Stimulated activated CD8-positive, alpha-beta memory T cell treated with anti-CD3 and anti-CD28 coated beads, Interleukin-4, amount 100 ng/mL, for 4 hours (primary cell): Measurements from ENCODE around the gene UBE3C.
"Not testable (repeated sequence)": the region's sequence is repeated elsewhere in the genome, so short reads cannot be mapped to it uniquely, and the experiment has no call there.

Source experiments
- DNase-seq, 2 donors: peaks; one replicate each; pipeline ENCODE4 v3.0.0-alpha.2; 2020; ENCODE audit warnings: low read depth in 2 of 2, low spot score in 1 of 2

Gene UBE3C

DNA sequence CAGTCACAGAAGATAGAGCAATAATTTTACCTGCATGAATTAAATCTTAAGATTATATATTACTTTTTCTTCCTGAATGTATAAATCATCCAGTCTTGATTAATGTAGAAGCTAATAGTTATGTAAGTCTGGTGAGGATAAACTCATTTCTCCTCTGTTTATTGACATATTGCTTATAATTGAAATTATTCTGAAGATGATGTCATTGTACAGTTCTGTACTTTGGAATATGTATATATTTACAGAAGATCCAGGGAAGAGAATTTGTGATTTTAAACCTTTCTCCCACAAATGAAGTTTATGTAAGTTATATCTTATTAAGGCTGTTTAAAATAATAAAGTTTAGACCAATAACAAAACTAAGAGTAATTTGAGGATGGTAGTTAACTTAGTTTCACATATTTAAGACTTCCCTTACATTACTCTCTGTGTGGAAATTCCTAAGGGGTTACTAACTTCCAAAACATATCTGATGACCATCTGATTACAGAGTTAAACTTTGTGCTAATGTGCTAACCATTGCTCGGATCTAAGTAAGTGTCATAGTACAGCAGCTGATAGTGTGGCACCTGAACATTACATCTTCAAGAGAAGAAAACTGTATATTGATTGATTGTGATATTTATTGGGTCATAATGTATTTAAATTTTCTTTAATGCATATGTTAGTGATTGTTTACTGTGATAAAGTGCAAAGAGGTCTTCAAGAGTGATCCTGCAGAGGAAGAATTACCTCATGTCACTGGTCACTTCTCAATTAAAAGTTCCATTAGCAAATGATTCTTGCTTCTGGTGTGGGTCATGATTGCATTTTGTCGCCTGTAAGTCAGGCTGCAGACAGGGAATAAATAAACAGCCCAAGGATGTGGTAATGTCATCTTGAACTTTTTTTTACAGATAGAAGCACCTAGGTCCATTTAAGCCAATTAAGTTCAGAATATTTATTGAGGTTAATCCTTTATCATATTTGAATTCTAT, 96.9 kb downstream of the UBE3C start:
- DNase-seq: no peak

DNA sequence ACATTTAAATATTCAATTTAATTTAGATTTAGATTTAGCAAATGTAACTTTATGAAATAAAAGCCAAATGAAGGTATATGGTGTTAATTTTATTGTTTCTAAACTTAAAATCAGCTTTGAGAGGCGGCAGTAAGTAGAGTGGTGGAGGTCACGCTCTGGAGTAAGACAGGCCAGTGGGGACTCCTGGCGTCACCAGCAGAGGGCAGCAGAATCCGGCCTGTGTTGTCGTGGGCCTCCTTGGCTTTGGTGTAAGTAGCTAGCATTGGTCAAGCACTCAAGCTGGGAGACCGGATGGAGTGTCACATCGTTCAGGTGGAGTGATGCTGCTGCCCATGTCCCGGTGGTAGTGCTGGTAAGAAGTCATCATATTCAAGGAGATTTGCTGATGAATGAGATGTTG, 99.4 kb downstream of the UBE3C start:
- no peak for DNase-seq

DNA sequence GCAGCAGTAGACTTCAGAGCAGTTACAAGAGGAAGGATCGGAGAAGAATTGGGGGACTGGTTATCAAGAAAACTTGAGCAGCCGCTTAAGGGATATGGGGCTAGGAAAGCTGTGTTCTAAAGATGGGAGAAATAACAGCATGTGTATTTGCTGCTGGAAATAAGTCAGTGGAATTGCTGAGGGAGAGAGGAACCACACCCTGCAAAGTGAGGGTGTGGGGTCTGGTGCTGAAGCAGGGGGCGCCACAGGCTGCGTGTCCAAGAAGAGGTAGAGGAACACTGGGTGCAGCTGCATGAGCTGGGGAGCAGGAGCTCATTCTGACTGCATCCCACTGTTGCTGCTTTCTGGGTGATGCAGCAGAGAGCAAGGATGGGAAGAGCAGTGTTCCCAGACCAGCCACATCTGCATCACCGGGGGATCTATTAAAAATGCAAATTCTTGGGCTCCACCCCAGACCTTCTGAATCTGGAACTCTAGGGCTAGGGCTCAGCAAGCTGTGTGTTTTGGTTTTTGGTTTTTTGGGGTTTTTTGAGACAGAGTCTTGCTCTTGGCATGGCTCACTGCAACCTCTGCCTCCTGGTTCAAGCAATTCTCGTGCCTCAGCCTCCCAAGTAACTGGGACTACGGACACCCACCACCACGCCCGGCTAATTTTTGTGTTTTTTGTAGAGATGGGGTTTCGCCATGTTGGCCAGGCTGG, 101.0 kb downstream of the UBE3C start:
- no peak for DNase-seq

DNA sequence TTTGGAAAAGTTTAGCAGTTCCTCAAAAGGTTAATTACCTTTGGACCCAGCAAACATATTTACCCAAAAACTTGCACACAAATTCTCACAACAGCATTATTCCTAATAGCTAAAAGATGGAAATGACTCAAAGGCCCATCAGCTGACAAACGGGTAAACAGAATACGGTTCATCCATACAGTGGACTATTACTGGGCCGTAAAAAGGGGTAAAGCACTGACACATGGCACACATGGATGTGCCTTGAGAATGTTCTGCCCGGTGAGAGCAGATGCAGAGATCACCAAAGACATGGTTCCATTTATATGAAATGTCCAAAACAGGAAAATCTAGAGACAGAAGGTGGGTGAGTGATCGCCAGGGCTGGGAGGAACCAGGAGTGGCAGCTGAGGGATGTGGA, 102.9 kb downstream of the UBE3C start:
- DNase-seq: no peak

DNA sequence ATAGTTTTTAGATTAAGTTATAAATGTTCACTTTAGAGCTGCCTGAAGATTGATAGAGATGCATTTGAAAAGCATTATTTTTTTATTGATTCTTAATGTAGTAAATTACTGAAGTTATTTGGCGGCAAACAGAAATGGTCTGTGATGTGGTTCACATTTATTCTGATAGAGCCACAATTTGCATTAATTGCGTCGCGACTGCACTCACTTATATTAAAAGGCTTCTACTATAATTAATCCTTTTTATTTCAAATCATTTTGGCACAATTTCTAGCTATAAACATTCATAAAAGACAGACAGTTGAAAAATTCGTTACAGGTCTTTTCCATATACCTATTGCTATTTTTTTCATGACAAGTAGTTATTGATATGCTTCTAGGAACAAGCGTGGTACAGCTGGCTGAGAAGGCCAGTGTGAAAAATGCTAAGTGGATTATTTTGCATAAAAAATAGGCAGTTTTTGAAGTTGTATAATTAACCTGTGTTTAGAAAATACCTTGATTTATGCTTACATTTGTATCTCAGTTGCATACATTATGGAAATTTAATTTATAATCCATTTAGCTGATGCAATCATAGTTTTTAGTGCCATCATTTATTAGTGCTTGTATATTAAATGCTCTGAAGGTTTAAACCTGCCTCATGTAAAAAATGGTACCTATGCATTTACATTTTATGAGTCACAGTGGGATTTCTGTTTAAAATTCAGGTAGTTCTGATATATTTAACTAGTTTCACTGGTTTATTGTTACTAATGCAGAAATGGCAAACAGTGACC, 106.0 kb downstream of the UBE3C start:
- no peak for DNase-seq

DNA sequence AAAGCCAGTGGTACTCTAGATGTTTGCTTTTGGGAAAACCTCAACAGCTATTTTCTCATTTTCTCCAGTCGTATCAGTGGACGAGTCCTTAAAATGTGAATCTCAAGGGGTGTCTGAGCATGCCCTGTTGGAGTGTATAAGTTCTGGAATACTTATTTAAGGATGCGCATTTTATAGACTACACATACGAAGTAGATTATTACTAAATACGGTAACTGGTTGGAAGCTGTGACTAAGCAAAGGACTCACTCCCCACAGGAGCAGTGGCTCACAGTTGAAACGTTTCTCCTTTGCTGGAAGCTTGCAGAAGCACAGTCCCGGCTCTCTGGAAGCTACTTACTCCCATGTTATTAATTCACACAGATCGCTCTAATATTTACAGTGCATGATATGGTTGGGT, 107.3 kb downstream of the UBE3C start:
- no peak for DNase-seq

DNA sequence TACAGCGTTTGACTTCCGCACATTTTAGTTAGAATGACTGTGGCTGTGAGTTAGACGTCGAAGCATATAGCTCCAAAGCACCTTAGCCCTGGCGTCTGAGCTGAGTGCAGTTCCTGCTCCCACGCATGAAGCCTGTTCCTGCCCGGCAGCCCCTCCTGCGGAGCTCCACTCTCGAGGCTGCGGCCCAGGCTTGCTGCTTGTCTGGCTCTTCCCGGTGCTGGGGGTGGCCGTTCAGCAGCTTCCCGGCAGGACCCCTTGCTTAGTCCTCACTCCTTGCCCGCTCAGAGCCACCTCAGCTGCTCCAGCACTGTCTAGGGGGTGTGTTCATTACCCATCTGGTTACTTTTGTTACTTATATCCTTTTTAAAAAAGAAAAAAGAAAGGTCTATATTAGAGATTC, 109.9 kb downstream of the UBE3C start:
- DNase-seq: no peak

DNA sequence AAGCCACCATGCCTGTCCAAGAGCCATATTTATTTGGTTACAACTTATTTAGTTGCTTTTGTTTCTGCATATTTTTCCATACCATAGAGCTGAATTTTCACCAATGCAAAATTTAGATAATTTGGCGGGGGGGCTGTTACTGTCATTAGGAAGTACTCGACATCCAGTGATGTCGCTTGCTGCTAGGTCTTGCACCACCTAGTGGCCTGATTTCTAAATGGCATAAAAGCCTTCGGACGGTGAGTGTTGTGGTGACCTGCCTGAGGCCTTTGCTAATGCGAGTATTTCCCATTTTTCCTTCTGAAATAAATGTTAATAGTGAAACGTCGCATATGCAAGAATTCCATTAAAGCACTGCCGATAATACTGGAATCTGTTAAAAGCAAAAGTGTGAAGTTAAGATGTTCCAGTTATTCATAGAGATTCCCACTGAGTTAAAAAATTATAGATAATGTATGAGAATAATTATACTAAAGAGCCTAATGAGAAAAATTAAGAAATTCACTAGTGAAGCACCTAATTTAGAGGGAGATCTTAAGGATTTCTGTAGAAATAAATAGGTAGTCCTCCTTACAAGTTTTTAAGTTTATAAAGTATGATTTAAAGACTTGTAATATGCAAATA, 112.0 kb downstream of the UBE3C start:
- peak; percentile 13 to 15 for DNase-seq

DNA sequence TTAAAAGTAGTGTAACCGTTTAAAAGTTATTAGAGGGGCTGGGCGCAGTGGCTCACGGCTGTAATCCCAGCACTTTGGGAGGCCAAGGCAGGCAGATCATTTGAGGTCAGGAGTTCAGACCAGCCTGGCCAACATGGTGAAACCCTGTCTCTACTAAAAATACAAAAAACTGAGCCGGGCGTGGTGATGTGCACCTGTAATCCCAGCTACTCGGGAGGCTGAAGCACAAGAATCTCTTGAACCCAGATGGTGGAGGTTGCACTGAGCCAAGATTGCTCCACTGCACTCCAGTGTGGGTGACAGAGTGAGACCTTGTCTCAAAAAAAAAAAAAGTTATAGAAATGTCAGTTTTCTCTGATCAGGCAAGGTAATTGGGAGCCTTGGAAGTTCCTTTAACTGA, 113.1 kb downstream of the UBE3C start:
- not testable (repeated sequence) for DNase-seq

DNA sequence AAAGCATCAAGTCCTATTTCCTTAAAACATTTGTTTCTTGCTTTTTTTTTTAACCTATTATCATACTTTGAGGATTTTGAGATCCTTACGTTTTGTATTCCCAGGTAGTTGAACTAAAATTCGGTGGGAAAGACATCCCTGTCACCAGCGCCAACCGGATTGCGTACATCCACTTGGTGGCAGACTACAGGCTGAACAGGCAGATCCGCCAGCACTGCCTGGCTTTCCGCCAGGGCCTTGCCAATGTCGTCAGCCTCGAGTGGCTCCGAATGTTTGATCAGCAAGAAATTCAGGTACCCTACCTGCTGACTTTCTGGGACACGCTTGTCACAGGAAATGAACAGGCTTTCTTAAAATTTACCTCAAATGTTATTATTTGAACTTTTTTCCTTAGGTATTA, 115.1 kb downstream of the UBE3C start:
- no peak for DNase-seq

DNA sequence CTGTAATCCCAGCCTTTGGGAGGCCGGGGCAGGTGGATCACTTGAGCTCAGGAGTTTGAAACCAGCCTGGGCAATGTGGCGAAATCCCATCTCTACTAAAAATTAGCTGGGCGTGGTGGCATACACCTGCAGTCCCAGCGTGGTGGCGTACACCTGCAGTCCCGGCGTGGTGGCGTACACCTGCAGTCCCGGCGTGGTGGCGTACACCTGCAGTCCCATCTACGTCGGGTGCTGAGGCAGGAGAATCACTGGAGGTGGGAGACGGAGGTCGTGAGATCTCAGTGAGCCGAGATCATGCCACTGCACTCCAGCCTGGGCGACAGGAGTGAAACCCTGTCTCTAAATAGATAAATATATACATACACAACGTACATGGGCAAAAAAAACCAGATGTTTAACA, 116.1 kb downstream of the UBE3C start:
- DNase-seq: not testable (repeated sequence)

DNA sequence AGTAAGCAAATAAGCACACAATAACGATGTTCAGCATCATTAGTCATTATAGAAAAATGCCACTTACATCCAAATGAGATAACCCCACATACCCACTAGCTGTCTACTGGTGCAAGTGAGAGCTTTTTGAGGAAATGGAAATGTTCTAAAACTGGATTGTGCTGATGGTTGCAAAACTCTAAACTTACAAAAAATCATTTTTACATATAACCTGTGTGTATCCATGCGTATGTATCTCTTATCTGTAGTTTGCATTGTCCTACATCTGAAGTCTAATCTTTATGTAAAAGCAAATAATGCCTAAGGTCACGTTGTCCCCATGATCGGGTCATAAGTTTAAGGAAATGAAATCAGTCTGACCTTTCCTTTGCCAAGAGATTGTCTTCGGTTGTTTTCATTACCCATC, 116.5 kb downstream of the UBE3C start:
- no peak for DNase-seq

DNA sequence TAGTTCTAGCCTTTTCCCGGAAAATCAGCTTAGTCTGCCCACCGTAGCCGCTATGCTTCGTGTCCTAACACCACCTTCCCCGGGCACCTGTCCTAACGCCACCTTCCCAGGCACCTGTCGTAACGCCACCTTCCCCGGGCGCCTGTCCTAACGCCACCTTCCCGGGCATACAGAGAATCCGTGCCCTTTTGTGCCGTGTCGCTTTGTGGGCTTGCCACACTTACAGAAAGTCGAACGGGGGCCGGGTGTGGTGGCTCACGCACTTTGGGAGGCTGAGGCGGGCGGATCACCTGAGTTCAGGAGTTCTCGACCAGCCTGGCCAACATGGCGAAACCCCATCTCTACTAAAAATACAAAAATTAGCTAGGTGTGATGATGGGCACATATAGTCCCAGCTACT, 124.4 kb downstream of the UBE3C start:
- no peak for DNase-seq

DNA sequence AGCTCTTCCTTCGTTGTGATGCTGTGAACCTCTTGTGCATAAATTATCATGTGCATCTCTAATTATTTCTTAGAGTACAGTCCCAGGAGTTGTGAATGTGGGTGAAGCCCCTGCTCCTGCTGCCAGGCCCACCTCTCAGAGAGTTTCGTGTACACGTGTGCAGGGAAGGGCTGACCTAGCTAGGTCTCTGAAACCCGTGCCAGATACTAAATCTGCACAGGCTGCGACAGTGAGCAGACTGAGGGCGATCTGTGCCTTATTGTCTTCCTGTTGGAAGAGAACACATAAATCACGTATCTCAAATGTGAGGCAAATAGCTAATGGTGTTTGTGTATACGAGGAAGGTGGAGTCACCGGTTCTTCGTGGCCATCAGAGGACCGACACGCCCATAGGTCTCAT, 126.3 kb downstream of the UBE3C start:
- no peak for DNase-seq

DNA sequence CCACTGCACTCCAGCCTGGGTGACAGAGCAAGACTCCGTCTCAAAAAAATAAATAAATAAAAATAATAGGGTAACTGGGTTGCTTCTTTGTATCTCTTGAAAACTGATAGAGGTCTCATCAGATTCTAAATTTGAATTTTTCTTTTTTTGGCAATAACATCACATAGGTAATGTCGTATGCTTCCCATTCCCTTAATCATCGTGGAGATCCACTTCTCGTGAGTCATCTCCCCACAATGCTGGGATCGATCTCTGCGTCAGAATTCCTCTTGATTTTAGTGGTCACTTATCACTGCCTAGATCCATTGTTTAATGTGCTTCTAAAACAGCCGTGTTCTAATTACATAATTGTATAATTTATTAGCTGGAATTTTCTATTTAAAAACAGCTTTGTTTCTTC, 127.5 kb downstream of the UBE3C start:
- DNase-seq: no peak

DNA sequence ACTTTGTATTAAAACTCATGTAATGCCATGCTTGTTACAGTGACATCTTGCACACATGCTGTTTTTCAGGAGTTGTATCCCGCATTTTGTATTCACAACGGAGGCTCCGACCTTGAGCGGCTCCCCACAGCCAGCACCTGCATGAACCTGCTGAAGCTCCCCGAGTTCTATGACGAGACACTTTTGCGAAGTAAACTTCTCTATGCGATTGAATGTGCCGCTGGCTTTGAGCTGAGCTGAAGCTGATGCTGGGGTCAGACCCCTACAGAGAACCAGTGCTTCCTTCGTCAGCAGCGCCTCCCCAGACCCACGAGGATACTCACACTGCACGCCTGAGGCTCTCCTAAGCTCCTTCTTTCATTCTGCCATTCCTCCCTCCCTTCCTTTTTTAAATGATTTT, 128.8 kb downstream of the UBE3C start:
- no peak for DNase-seq

DNA sequence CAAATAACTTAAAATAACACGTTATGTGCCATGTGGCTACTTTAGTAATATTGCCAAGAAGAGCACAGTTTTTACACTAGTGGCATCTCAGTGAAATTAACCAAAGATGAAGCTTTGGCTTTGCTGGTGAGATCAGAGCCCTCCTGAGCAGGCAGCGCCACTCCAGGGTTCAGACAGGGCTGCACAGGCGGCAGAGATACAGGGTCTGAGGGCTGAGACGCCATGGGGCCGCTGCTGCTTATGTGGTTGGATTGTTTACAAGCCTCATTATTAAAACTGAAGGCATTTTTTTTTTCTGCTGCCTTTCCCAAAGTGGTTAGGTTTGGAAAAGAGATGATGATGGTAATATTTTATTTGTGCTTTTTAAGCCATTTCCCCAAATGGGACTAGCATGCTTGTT, 129.2 kb downstream of the UBE3C start:
- no peak for DNase-seq

DNA sequence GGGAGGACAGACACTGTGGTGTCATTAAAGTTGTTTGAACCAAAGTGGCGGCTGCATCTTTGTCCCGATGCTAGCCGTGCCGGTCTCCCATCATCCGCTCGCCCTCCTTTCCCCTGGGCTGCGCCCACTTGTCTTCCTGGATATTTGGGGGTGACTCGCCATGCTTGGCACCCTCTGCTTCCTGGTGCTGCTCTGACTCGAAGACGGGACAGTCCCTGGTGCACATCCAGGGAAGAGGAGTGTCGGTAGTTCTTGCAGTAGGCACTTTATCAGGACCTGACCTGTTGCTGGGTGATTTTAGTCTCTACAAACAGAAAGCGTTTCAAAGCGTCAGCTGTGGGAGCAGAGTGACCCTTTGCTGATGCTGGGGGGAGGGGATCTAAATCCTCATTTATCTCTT, 129.8 kb downstream of the UBE3C start:
- DNase-seq: no peak

DNA sequence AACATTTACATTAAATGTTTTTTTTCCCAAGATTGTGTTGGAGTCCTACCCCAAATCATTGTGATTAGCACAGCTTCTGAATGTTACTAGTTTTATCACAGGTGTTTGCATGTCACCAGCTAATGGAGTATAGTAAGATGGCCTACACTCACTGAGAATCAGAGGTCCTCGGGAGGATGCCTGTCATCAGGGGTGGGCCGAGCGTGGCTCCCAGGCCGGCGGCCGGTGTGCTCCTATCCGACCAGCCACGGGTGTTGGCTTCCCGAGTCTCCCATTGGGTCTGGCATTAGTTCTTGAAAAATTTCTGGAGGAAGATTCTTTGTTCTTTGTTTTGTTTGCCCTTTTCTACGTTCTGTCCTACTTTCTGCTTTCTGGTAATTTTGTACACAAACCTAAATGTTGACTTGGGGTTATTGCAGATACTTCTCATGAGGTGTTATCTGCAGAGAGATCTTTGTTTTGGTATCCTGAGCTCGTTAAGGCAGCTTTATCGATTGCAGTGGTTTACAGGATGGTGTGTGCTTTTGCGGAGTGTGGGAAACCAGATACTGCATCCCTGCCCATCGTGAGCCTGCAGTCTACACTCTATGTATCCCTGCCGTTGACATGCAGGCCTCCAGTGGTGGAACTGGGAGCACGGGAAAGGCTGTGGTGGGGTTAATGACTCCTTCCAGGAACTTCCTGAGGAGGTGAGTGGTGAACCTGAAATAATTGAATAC, 130.8 kb downstream of the UBE3C start:
- no peak for DNase-seq

DNA sequence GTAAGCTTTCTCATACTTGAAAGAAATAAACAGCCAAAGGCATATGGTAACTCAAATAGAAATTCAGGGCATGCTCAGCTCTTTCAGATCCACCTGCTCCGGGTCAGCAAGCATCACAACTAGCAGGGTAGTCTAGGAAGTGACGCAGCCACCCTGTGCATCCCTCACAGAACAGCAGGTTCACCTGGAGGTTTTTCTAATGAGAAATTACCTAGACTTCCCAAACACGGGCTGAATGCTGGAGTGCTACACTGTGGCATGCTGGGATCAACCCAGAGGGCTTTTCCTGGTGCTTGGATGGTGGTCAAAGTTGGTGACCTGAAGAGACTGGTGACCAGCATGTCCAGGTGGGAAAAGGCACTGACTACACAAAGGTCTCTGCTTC, 131.3 kb downstream of the UBE3C start:
- DNase-seq: no peak
